Keratinocyte (primary cell): ENCODE data around the gene CCDC102B. TPM values are rescaled to one million over a fixed set of nuclear protein-coding genes. Genes with fewer than 3 reads are reported as not detected.

ENCODE experiments used
- DNase-seq: peaks from one replicate; pipeline ENCODE4 v3.0.0-alpha.2; 2011; ENCODE audit warnings: low read depth, missing footprints, low spot score
- FAIRE-seq: peaks from 2 replicates; lab custom pipeline; 2011; peaks lifted over from hg19 to GRCh38; lab: Jason Lieb, UNC
- H2AFZ ChIP-seq: 2 replicates; pipeline ENCODE4 v1.6.0; 2012; ENCODE audit warnings: low read length, control low read depth, inconsistent platforms; ENCODE audit not compliant: control insufficient read depth
- H3K27ac ChIP-seq: 2 replicates; pipeline ENCODE4 v1.5.1; 2011; ENCODE audit warnings: low read length; ENCODE audit not compliant: control insufficient read depth, insufficient read depth
- H3K27me3 ChIP-seq: 3 replicates; pipeline ENCODE4 v1.6.0; 2011; ENCODE audit warnings: low read length; ENCODE audit not compliant: control insufficient read depth, insufficient read depth; ENCODE audit errors: extremely low read depth
- H3K36me3 ChIP-seq, 2 experiments: 2 replicates in 1 of 2; 3 replicates in 1 of 2; pipeline ENCODE4 v1.5.1; 2011; ENCODE audit warnings: low read length in 2 of 2, mild to moderate bottlenecking in 1 of 2; ENCODE audit not compliant: control insufficient read depth in 2 of 2, insufficient read depth in 2 of 2; ENCODE audit errors: extremely low read depth in 1 of 2
- H3K4me1 ChIP-seq: 3 replicates; pipeline ENCODE4 v1.5.1; 2011; ENCODE audit warnings: low read length; ENCODE audit not compliant: control insufficient read depth, insufficient read depth; ENCODE audit errors: extremely low read depth
- H3K4me2 ChIP-seq: 3 replicates; pipeline ENCODE4 v1.6.0; 2011; ENCODE audit warnings: low read depth, low read length; ENCODE audit not compliant: control insufficient read depth, insufficient read depth; ENCODE audit errors: extremely low read depth
- H3K4me3 ChIP-seq, 3 experiments: fragments of 200-600 bp in 1 of 3; sonication (generic) in 1 of 3; 2 replicates in 2 of 3; 3 replicates in 1 of 3; pipeline ENCODE4 v1.5.1; 2011 to 2016; ENCODE audit warnings: low read length in 3 of 3, mild to moderate bottlenecking in 3 of 3, control low read depth in 2 of 3, inconsistent platforms in 1 of 3, low read depth in 1 of 3, mixed read lengths in 1 of 3, mixed run types in 1 of 3, moderate library complexity in 1 of 3; ENCODE audit not compliant: control insufficient read depth in 2 of 3, insufficient read depth in 2 of 3; ENCODE audit errors: extremely low read depth in 1 of 3
- H3K79me2 ChIP-seq: 2 replicates; pipeline ENCODE4 v1.6.0; 2012; ENCODE audit warnings: low read length; ENCODE audit not compliant: control insufficient read depth, insufficient read depth
- H3K9ac ChIP-seq: 3 replicates; pipeline ENCODE4 v1.6.0; 2011; ENCODE audit warnings: low read length; ENCODE audit not compliant: control insufficient read depth, insufficient read depth; ENCODE audit errors: extremely low read depth
- H3K9me1 ChIP-seq: 3 replicates; pipeline ENCODE4 v1.6.0; 2011; ENCODE audit warnings: low read length; ENCODE audit not compliant: control insufficient read depth, insufficient read depth; ENCODE audit errors: extremely low read depth
- H3K9me3 ChIP-seq: 2 replicates; pipeline ENCODE4 v1.5.1; 2012; ENCODE audit warnings: low read depth, low read length; ENCODE audit not compliant: control insufficient read depth
- H4K20me1 ChIP-seq: 3 replicates; pipeline ENCODE4 v1.6.0; 2011; ENCODE audit warnings: low read length; ENCODE audit not compliant: control insufficient read depth, insufficient read depth; ENCODE audit errors: extremely low read depth
- EZH2 ChIP-seq: IDR thresholded peaks from one replicate; pipeline ENCODE4 v1.6.1; 2012; ENCODE audit warnings: inconsistent platforms, mild to moderate bottlenecking, low read length, moderate library complexity
- dilution Hi-C: fragments of 300-500 bp; cut with MboI; formaldehyde crosslinking; loops from one replicate; pipeline ENCODE4 v1.7.0; 2020; ENCODE audit warnings: low sequenced_read_pairs; ENCODE audit not compliant: extremely low pct_ligation_motif_present
- polyA plus RNA-seq, 5 experiments: library from polyadenylated mRNA; depleted of rRNA in 3 of 5; stranded (reverse) in 3 of 5; stranded (forward) in 1 of 5; unstranded in 1 of 5; fragments of >200 nt; gene quantifications; 1 replicate in 1 of 5; 2 replicates in 3 of 5; 3 replicates in 1 of 5; pipeline versions ENCODE4 v1.2.1 to v1.2.3, GENCODE V29; 2011 to 2012; ENCODE audit warnings: missing spikeins in 2 of 5, low read depth in 1 of 5, low replicate concordance in 1 of 5
- TF ChIP-seq, protein P1 (sequence below), 3 experiments: IDR thresholded peaks in 1 of 3; conservative IDR thresholded peaks in 1 of 3; optimal IDR thresholded peaks in 1 of 3; 2 replicates in 2 of 3; 3 replicates in 1 of 3; pipeline versions ENCODE3 to v1.5.1; 2011; ENCODE audit warnings: low read length in 3 of 3, mild to moderate bottlenecking in 3 of 3, moderate library complexity in 2 of 3, control low read depth in 1 of 3, inconsistent platforms in 1 of 3; ENCODE audit not compliant: insufficient read depth in 2 of 3; ENCODE audit errors: extremely low read depth in 1 of 3

The CCDC102B gene
- polyA plus RNA-seq, 1 donor (not counting 4 experiments of a cell fraction or from before 2014, with no cell fraction given): 0.60 TPM

DNA sequence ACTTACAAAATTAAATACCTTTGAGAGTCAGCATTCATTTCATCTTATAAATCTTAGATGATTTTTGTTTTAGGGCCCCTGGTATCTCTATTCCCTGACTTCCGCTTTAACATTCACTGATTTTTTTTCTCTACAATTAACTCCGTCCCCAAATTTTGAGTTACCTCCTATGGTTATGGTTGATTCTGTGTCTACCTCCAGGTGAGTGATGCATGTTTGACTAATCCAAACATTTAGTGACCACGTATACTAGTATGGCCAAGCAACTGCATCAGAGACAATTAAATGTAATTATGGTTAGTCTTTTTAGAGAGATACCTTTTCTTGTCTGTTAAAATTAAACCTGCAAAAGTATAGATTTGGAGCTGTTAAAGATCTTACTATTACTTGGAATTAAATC is 120.3 kb downstream of the CCDC102B start:
- H4K20me1 ChIP-seq: no peaks in the 10 kb centered on the region
- H3K27ac ChIP-seq: no peak overlapping the region
- FAIRE-seq (no peak), DNase-seq (no peak)
- no peaks in the 10 kb centered on the region for H3K9me3 ChIP-seq
- no peaks in the 10 kb centered on the region for H3K9me1 ChIP-seq
- H3K79me2 ChIP-seq: no peaks in the 10 kb centered on the region
- dilution Hi-C loops: no loop called here
- H3K9ac ChIP-seq: no peak overlapping the region
- TF ChIP-seq EZH2: no peak
- no peak overlapping the region for H3K4me3 ChIP-seq
- H3K4me2 ChIP-seq: no peak overlapping the region
- H3K27me3 ChIP-seq: no peaks in the 10 kb centered on the region
- H2AFZ ChIP-seq: no peak overlapping the region
- H3K4me1 ChIP-seq: peaks cover 3% of the 10 kb centered on the region
- no peaks in the 10 kb centered on the region for H3K36me3 ChIP-seq

DNA sequence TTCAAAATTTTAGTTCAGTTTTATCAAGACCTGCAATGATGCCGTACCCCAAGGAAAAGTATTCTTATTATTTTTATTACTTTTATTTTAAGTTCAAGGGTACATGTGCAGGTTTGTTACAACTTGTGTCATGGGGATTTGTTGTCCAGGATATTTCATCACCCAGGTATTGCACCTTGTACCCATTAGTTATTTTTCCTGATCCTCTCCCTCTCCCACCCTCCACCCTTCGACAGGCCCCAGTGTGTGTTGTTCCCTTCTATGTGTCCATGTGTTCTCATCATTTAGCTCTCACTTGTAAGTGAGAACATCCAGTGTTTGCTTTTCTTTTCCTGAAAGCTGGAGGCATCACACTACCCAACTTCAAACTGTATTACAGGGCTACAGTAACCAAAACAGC is 122.0 kb downstream of the CCDC102B start:
- H3K9me1 ChIP-seq: no peaks in the 10 kb centered on the region
- no peak for TF ChIP-seq EZH2
- TF ChIP-seq, protein P1, sequence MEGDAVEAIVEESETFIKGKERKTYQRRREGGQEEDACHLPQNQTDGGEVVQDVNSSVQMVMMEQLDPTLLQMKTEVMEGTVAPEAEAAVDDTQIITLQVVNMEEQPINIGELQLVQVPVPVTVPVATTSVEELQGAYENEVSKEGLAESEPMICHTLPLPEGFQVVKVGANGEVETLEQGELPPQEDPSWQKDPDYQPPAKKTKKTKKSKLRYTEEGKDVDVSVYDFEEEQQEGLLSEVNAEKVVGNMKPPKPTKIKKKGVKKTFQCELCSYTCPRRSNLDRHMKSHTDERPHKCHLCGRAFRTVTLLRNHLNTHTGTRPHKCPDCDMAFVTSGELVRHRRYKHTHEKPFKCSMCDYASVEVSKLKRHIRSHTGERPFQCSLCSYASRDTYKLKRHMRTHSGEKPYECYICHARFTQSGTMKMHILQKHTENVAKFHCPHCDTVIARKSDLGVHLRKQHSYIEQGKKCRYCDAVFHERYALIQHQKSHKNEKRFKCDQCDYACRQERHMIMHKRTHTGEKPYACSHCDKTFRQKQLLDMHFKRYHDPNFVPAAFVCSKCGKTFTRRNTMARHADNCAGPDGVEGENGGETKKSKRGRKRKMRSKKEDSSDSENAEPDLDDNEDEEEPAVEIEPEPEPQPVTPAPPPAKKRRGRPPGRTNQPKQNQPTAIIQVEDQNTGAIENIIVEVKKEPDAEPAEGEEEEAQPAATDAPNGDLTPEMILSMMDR (optimal IDR thresholded peaks at IDR 0.05 in 1 of 3, IDR thresholded peaks at IDR 0.05 in 1 of 3, conservative IDR thresholded peaks at IDR 0.05 in 1 of 3; ENCODE audit: extremely low read depth in 1 of 3, insufficient read depth in 2 of 3, low read length in 3 of 3): no peak
- no peak overlapping the region for H3K4me2 ChIP-seq
- no peak for DNase-seq
- H3K9ac ChIP-seq: no peak overlapping the region
- H3K36me3 ChIP-seq: no peaks in the 10 kb centered on the region
- dilution Hi-C loops: no loop called here
- H2AFZ ChIP-seq: no peak overlapping the region
- no peaks in the 10 kb centered on the region for H3K27me3 ChIP-seq
- H3K27ac ChIP-seq: no peak overlapping the region
- H4K20me1 ChIP-seq: no peaks in the 10 kb centered on the region
- FAIRE-seq: no peak
- H3K4me1 ChIP-seq: peaks cover 3% of the 10 kb centered on the region
- H3K9me3 ChIP-seq: no peaks in the 10 kb centered on the region
- H3K79me2 ChIP-seq: no peaks in the 10 kb centered on the region
- H3K4me3 ChIP-seq: no peak overlapping the region

DNA sequence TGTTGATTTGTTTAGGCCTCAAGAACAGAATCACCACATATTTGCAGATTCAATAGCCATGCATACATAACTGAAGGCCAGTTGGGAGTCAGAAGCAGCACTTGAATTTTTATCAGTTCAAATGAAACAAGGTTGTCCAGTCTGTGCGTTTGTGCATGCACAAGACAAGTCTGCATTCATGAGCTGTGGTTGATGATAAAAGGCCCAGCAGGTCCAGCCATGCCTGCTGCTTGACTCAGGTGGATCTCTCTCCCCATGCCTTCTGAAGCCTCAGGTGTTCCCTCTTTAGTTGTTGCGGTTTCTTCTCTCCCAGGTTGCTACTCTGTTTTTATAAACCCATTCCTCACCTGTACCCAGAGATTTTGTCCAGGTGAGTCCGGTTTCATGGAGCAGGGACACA is 124.5 kb downstream of the CCDC102B start:
- Histone ChIP-seq H3K36me3 (no peaks in the 10 kb centered on the region), H3K9me3 (no peaks in the 10 kb centered on the region), H3K9me1 (no peaks in the 10 kb centered on the region), H3K27ac (no peak overlapping the region), H3K27me3 (no peaks in the 10 kb centered on the region), H2AFZ (no peak overlapping the region), H3K4me1 (peaks cover 3% of the 10 kb centered on the region), H3K9ac (no peak overlapping the region), H3K4me3 (no peak overlapping the region), H4K20me1 (no peaks in the 10 kb centered on the region), H3K4me2 (no peak overlapping the region), H3K79me2 (no peaks in the 10 kb centered on the region)
- dilution Hi-C loops: no loop called here
- DNase-seq: no peak
- peak; percentile 83 for FAIRE-seq
- TF ChIP-seq EZH2: no peak
- TF ChIP-seq, protein P1 (optimal IDR thresholded peaks at IDR 0.05 in 1 of 3, IDR thresholded peaks at IDR 0.05 in 1 of 3, conservative IDR thresholded peaks at IDR 0.05 in 1 of 3; ENCODE audit: extremely low read depth in 1 of 3, insufficient read depth in 2 of 3, low read length in 3 of 3): no peak
